ENCODE data around the gene CTNS.

- no peak for TF ChIP-seq POLR2A (IDR thresholded peaks at IDR 0.05)
- TF ChIP-seq CTCF (IDR thresholded peaks at IDR 0.05): no peak
- TF ChIP-seq EP300 (IDR thresholded peaks at IDR 0.05): no peak
Observed at GRCh38 chr17:3672571-3672970, 36.0 kb downstream of the CTNS start.
